Neutrophil (primary cell): ENCODE measurements around the gene FAM221B.

ENCODE experiments used
- H3K27ac ChIP-seq: fragments of 200-600 bp; sonication (generic); 2 replicates; pipeline ENCODE4 v1.5.1; 2016; ENCODE audit warnings: mild to moderate bottlenecking, moderate library complexity
- H3K27me3 ChIP-seq: fragments of 200-600 bp; sonication (generic); 2 replicates; pipeline ENCODE4 v1.6.0; 2016; ENCODE audit warnings: mild to moderate bottlenecking
- H3K36me3 ChIP-seq: fragments of 200-600 bp; sonication (generic); 2 replicates; pipeline ENCODE4 v1.5.1; 2017
- H3K4me1 ChIP-seq, 2 experiments: fragments of 200-600 bp in 1 of 2; sonication (generic) in 1 of 2; 1 replicate in 1 of 2; 2 replicates in 1 of 2; pipeline versions ENCODE4 v1.5.1 to v1.6.1; 2013 to 2016; ENCODE audit warnings: low read depth in 1 of 2, low read length in 1 of 2, mild to moderate bottlenecking in 1 of 2, moderate library complexity in 1 of 2; ENCODE audit not compliant: control insufficient read depth in 1 of 2, insufficient read depth in 1 of 2
- H3K4me3 ChIP-seq, 2 experiments: fragments of 200-600 bp in 1 of 2; sonication (generic) in 1 of 2; 1 replicate in 1 of 2; 2 replicates in 1 of 2; pipeline ENCODE4 v1.5.1; 2013 to 2016; ENCODE audit warnings: low read depth in 1 of 2, low read length in 1 of 2, mild to moderate bottlenecking in 1 of 2, moderate library complexity in 1 of 2
- H3K9me3 ChIP-seq: fragments of 200-600 bp; sonication (generic); 2 replicates; pipeline ENCODE4 v1.5.1; 2016
- TF ChIP-seq, protein P1 (sequence below): fragments of 200-600 bp; sonication (generic); IDR thresholded peaks from 2 replicates; pipeline ENCODE4 v1.5.1; 2016; ENCODE audit warnings: antibody characterized with exemption

Gene FAM221B

DNA sequence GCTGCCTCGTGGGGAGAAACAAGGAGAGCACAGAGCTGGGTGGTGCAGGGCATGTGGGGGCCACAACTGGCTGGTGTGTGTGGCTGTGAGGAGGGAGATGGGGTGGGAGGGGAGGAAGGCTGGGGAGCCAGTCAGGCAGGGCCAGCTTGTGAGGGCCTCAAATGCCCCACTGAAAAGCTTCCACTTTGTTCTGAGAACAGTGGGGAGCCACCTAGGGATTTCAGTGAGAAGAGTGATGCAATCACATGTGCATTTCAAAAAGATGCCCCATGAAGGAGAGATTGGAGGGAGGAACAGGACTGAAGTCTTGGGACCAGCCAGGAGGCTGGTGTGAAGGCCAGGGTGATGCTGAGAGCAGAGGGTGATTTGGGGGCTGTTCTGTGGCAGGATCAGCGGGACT lies 40.4 kb upstream of the FAM221B start:
- no peaks in the 10 kb centered on the region for H3K9me3 ChIP-seq
- H3K36me3 ChIP-seq: no peaks in the 10 kb centered on the region
- H3K4me3 ChIP-seq: no peak overlapping the region
- no peak overlapping the region for H3K27ac ChIP-seq
- H3K27me3 ChIP-seq: peaks cover 92% of the 10 kb centered on the region
- TF ChIP-seq, protein P1, sequence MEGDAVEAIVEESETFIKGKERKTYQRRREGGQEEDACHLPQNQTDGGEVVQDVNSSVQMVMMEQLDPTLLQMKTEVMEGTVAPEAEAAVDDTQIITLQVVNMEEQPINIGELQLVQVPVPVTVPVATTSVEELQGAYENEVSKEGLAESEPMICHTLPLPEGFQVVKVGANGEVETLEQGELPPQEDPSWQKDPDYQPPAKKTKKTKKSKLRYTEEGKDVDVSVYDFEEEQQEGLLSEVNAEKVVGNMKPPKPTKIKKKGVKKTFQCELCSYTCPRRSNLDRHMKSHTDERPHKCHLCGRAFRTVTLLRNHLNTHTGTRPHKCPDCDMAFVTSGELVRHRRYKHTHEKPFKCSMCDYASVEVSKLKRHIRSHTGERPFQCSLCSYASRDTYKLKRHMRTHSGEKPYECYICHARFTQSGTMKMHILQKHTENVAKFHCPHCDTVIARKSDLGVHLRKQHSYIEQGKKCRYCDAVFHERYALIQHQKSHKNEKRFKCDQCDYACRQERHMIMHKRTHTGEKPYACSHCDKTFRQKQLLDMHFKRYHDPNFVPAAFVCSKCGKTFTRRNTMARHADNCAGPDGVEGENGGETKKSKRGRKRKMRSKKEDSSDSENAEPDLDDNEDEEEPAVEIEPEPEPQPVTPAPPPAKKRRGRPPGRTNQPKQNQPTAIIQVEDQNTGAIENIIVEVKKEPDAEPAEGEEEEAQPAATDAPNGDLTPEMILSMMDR: no peak
- no peaks in the 10 kb centered on the region for H3K4me1 ChIP-seq

DNA sequence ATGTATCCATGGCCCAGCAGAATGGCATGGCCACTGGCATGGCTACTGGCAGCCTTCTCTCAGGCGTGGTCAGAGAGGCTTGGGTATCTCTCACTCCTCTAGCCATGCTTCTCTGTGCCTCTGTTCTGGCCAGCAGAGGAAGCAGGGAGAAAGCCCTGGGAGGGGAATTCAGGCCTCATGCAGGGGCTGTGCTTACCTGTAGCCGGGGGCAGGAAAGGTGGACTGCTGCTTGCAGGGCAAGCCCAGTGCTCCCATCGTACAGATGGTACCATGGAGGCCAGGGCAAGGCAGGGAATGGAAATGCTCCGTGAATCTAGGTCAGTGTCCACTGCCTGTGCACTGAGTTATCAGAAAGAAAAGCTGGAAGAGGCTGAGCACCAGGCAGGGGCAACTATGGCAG lies 39.0 kb upstream of the FAM221B start:
- Histone ChIP-seq H3K27ac (no peak overlapping the region), H3K4me3 (no peak overlapping the region), H3K9me3 (no peaks in the 10 kb centered on the region), H3K36me3 (no peaks in the 10 kb centered on the region), H3K27me3 (peaks cover 92% of the 10 kb centered on the region), H3K4me1 (no peaks in the 10 kb centered on the region)
- TF ChIP-seq, protein P1: no peak

DNA sequence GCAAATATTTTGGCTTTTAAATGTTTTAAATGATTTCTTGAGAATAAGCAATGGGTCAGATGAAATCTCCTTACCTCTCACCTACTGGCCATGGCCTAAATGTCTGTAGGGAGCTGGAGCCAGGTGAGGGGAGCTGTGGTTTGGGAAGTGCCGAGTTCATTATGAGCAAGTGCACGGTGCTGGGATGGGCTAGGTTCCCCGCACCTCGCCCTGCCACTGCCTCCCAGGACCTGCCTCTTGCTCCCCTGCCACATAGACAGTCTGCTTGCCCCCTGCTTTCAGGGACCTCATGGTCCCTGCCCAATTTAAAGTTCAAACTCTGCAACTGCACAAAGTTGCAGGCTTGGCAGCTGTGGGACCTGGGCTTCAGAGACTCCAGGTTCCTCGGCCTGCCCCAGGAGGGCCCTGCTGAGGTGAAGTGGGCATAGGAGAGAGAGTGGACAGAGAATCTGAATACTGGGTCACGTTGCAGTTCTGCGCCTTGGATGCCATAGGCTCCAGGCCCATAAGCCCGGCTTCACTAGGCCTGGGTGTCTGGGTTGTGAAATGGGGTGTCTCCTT lies 36.2 kb upstream of the FAM221B start:
- Histone ChIP-seq H3K27me3 (peaks cover 93% of the 10 kb centered on the region), H3K4me3 (no peak overlapping the region), H3K4me1 (no peaks in the 10 kb centered on the region), H3K27ac (no peak overlapping the region), H3K9me3 (no peaks in the 10 kb centered on the region), H3K36me3 (no peaks in the 10 kb centered on the region)
- TF ChIP-seq, protein P1: no peak

DNA sequence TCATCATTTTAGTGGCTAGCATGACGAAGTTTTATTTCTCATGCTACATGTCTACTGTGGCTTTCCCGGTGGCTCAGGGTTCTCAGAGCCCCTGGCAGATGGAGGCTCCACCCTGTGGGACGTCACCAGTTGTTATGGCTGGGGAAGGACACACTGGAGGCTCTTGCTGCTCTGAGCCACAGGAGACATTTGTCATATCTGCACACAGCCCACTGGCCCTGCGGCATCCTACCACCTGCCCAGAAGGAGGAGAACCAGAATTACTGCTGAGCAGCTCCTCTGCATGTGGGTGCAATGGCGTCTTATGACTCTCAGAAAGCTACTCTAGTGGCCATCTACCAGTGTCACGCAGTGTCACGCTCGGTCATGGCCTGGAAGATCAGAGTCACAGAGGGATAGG lies 35.1 kb upstream of the FAM221B start:
- Histone ChIP-seq H3K4me1 (no peaks in the 10 kb centered on the region), H3K36me3 (no peaks in the 10 kb centered on the region), H3K27ac (no peak overlapping the region), H3K4me3 (no peak overlapping the region), H3K9me3 (no peaks in the 10 kb centered on the region), H3K27me3 (peaks cover 93% of the 10 kb centered on the region)
- TF ChIP-seq, protein P1: no peak

DNA sequence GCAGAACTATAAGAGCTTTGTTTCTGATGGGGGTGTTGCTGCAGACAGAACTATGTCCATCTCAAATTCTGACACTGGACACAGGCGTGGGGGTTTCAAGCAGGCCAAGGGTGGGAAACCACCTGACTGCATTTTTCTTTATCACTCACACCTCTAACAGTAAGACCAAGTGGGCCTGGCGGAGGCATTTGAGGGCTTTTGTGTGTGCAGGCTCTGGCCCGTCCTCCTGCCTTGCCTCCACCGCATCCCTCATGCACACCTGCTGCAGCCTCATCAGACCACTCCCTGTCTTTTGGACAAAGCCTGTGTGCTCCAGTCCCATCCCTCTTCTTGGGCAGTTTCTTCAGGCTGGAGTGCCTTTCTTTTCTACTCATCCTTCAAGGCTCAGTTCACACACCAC lies 33.8 kb upstream of the FAM221B start:
- H3K4me3 ChIP-seq: no peak overlapping the region
- H3K4me1 ChIP-seq: no peaks in the 10 kb centered on the region
- H3K9me3 ChIP-seq: no peaks in the 10 kb centered on the region
- no peaks in the 10 kb centered on the region for H3K36me3 ChIP-seq
- peaks cover 97% of the 10 kb centered on the region for H3K27me3 ChIP-seq
- TF ChIP-seq, protein P1: no peak
- H3K27ac ChIP-seq: no peak overlapping the region
